Activated CD4-positive, alpha-beta T cell treated with anti-CD3 and anti-CD28 coated beads, Interleukin-2, amount 10 ng/mL, durations not matched to agents 7 days and 5 days (primary cell): ENCODE measurements around the gene ZBTB7C. TPM values are rescaled to one million over a fixed set of nuclear protein-coding genes. Genes with fewer than 3 reads are reported as not detected.

Experiments used
- CTCF ChIA-PET: fragments of 350-600 bp; sonication (Branson Sonifier 250); formaldehyde crosslinking; loops from one replicate; lab custom pipeline; 2021; ENCODE audit warnings: antibody characterized with exemption; lab: Charles Lee
- POLR2A ChIA-PET: fragments of 350-600 bp; sonication (Branson Sonifier 250); formaldehyde crosslinking; loops from one replicate; lab custom pipeline; 2021; ENCODE audit warnings: antibody characterized with exemption; lab: Charles Lee
- DNase-seq: peaks from one replicate; pipeline ENCODE4 v3.0.0-alpha.2; 2020
- H3K27ac Mint-ChIP-seq: one replicate; pipeline ENCODE4 v1.8.0; 2021; ENCODE audit warnings: mild to moderate bottlenecking, moderate library complexity, mixed read lengths
- H3K27me3 Mint-ChIP-seq: one replicate; pipeline ENCODE4 v1.8.0; 2021; ENCODE audit warnings: mixed read lengths
- H3K36me3 Mint-ChIP-seq: one replicate; pipeline ENCODE4 v1.8.0; 2021; ENCODE audit warnings: low read depth, mixed read lengths
- H3K4me1 Mint-ChIP-seq: one replicate; pipeline ENCODE4 v1.8.0; 2021; ENCODE audit warnings: mixed read lengths
- H3K4me3 Mint-ChIP-seq: one replicate; pipeline ENCODE4 v1.8.0; 2021; ENCODE audit warnings: mild to moderate bottlenecking, moderate library complexity, mixed read lengths
- H3K9me3 Mint-ChIP-seq: one replicate; pipeline ENCODE4 v1.8.0; 2021; ENCODE audit warnings: mixed read lengths
- total RNA-seq, 2 experiments: library from RNA; stranded (reverse); gene quantifications; one replicate each; pipeline ENCODE4 v1.2.3, GENCODE V29; 2021

Gene ZBTB7C
- total RNA-seq, 2 experiments from 2014 or later = 0.10 to 0.15 TPM

DNA sequence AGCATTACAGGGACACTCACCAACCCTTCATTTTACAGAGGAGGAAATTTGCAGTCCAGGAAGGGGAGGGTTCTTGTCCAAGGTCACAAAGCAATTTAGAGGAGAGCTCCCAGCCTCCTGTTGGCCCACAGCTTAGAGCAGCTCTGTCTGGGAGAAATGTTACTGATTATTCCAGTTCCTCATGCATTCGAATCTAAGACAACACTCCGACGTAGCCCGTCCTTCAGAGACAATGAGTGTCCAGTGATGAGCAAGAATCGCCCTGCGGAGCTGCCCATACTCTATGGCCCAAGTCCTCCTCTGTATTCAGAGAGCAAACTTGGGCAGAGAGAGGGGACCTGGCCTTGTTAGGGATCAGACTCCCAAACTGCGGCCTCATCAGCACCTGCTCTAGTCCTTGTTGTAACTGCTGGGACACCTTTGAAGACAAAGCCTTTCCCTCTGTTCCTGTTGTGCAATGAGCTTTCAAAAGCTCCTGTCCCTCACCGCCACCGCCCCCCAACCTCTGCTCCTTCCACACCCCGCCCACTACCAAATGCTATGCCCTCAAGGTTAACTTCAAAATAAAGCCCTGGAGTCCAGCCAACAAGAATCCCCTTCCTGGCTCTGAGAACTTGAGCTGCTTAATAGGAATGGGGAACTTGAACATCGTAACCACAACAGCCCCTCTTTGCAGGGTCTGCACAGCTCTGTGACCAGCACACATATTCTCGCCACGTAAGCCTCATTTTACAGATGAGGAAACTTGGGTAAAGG, 243.9 kb downstream of the ZBTB7C start:
- Mint-ChIP-seq H3K4me3 (no peak overlapping the region), H3K36me3 (no peaks in the 10 kb centered on the region), H3K9me3 (no peaks in the 10 kb centered on the region), H3K27ac (no peak overlapping the region), H3K4me1 (peaks cover 9% of the 10 kb centered on the region), H3K27me3 (peaks cover 26% of the 10 kb centered on the region)
- no peak for DNase-seq
- ChIA-PET POLR2A (no interaction called here), CTCF (interaction anchor here (1.3 kb wide), 1 partner anchor 34 kb away, joined by 3 read pairs; no protein-coding TSS in a partner anchor)

GRCh38 chr18:48164701-48165100, 244.5 kb downstream of the ZBTB7C start:
- no peak for DNase-seq
- POLR2A ChIA-PET = no interaction called here
- CTCF ChIA-PET = interaction anchor here (1.3 kb wide), 1 partner anchor 33 kb away, joined by 3 read pairs; no protein-coding TSS in a partner anchor
- H3K27ac Mint-ChIP-seq = no peak overlapping the region
- peaks cover 9% of the 10 kb centered on the region for H3K4me1 Mint-ChIP-seq
- peaks cover 26% of the 10 kb centered on the region for H3K27me3 Mint-ChIP-seq
- no peaks in the 10 kb centered on the region for H3K9me3 Mint-ChIP-seq
- H3K4me3 Mint-ChIP-seq = no peak overlapping the region
- no peaks in the 10 kb centered on the region for H3K36me3 Mint-ChIP-seq

GRCh38 chr18:48164116-48164515, 245.1 kb downstream of the ZBTB7C start:
- Mint-ChIP-seq H3K4me1 (peaks cover 9% of the 10 kb centered on the region), H3K4me3 (no peak overlapping the region), H3K27me3 (peaks cover 23% of the 10 kb centered on the region), H3K9me3 (no peaks in the 10 kb centered on the region), H3K27ac (no peak overlapping the region), H3K36me3 (no peaks in the 10 kb centered on the region)
- POLR2A ChIA-PET = no interaction called here
- DNase-seq = no peak
- CTCF ChIA-PET = interaction anchor here (0.6 to 0.7 kb wide), 2 partner anchors 13 to 112 kb away, joined by 3 to 4 read pairs; no protein-coding TSS in a partner anchor

- Mint-ChIP-seq H3K4me1 (peaks cover 9% of the 10 kb centered on the region), H3K36me3 (no peaks in the 10 kb centered on the region), H3K27me3 (peaks cover 23% of the 10 kb centered on the region), H3K9me3 (no peaks in the 10 kb centered on the region), H3K27ac (no peak overlapping the region), H3K4me3 (no peak overlapping the region)
- CTCF ChIA-PET = interaction anchor here (0.6 to 0.7 kb wide), 2 partner anchors 12 to 112 kb away, joined by 3 to 4 read pairs; no protein-coding TSS in a partner anchor
- DNase-seq = no peak
- POLR2A ChIA-PET = no interaction called here
Observed at GRCh38 chr18:48163738-48164115, 245.5 kb downstream of the ZBTB7C start.

DNA sequence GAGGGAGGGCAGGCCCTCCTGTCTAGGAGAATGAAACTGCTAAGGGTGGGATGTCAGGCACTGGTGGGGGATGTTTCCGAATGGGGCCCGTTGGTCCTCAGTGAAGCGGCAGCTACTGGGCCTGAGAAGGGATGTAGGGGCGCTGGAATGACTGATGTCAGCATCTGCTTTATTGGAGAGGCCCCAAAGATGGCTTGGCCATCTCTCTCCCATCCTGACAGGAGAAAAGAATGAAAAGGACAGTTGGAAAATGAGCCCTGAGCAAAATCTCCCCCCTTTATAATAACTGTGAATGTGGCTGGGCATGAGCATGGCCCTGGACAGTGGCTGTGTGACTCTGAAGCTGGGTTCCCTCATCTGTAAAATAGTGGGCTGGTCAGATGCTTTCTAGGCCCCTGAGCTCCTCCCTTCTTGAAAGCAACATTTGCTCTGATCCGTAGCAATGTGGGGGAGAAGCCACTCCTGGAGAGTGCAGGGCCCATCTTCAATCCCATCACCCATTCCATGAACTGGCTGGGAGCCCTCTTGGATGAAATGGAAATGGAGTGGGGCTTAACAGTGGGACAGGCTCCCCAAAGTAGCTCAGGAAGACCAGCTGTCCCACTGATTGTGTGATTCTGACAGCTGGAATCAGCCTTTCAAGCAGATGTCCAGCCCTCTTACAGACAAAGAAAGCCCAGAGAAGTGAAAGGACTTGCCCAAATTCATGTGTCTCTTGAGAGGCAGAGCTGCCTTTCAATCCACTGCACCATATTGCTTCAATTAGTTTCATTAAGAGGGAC, 246.0 kb downstream of the ZBTB7C start:
- DNase-seq = no peak
- Mint-ChIP-seq H3K4me1 (peaks cover 9% of the 10 kb centered on the region), H3K36me3 (no peaks in the 10 kb centered on the region), H3K27me3 (peaks cover 23% of the 10 kb centered on the region), H3K9me3 (no peaks in the 10 kb centered on the region), H3K4me3 (no peak overlapping the region), H3K27ac (no peak overlapping the region)
- POLR2A ChIA-PET = no interaction called here
- CTCF ChIA-PET = interaction anchor here (0.6 to 0.7 kb wide), 3 partner anchors 9 to 113 kb away, joined by 3 to 4 read pairs (median 3); no protein-coding TSS in a partner anchor

DNA sequence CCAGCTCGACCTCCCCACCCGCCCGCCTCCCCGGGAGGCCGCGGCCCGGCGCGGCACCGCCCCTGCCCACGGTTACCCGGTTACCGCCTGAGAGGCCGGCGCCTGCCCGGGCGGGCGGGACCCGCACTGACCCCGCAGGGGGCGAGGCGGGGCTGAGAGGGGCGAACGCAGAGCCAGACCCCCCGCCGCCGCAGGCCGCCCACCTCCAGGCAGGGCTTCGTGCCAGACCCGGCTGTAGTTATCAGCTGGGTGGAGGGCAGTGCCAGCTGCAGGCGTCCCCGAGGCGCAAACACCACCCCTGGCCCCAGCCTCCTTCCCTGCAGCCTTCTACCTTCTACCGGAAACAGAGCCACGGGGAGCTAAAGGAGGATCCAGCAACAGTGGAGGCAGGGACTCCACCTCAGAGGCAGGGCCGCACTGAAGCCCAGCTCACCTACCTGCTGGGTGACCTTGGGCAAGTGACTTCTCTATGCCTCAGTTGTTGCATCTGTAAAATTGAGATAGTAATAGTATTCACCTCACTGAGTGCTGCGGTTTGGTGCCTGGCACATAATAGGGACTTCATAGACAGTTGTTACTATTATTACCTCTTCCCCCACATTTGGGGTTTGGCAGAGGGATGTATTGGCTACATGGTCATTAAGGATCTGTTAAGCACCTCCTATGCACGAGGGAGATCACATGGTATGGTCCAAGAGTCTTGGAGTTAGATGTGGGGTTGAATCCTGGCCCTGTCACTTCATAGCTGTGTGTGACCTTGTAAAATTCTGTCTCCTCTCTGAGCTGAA, 247.1 kb downstream of the ZBTB7C start:
- Mint-ChIP-seq H3K27ac (no peak overlapping the region), H3K27me3 (peaks cover 29% of the 10 kb centered on the region), H3K4me1 (peaks cover 6% of the 10 kb centered on the region), H3K4me3 (peak overlapping the region; percentile 65), H3K36me3 (no peaks in the 10 kb centered on the region), H3K9me3 (no peaks in the 10 kb centered on the region)
- DNase-seq = peak; percentile 10
- POLR2A ChIA-PET = no interaction called here
- CTCF ChIA-PET = interaction anchor here (0.6 kb wide), 2 partner anchors 8 to 44 kb away, joined by 3 read pairs; no protein-coding TSS in a partner anchor

DNA sequence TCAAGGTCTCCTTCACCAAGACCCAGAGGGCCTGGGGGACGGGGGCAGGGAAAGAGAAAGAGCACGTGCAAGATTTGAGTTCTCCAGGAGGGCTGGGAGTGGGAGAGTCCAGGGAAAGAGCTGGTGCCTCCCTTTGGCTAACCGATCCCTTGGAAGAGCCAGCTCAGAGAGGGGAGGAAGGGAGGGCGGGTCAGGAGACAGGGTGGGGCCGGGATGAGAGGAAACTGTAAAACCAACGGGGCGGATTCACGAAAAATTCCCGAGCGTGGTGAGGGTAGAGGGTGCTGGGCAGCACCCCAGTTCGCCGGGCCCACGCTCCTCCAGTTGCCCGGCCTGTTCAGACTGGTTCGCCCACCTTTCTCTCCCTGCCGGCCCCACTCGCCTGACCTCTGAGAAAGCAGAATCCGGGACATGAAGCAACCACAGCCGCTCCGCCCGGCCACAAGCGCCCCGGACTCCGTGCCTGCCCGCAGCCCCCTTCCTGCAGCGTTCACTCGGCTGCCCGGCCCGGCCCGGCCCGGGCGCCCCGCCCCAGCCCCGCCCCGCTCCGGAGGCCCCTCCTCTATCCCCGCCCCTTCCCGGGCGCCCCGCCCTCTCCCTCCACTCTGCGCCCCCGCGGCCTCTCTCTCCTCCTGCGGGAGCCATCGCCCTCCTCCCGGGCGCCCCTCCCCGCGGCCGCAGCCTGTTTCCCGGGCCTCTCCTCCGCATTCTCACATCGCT, 247.8 kb downstream of the ZBTB7C start:
- DNase-seq = peak; percentile 61
- CTCF ChIA-PET = interaction anchor here (0.6 kb wide), 1 partner anchor 44 kb away, joined by 3 read pairs; no protein-coding TSS in a partner anchor
- no peaks in the 10 kb centered on the region for H3K9me3 Mint-ChIP-seq
- peak overlapping the region; percentile 65 for H3K4me3 Mint-ChIP-seq
- no peak overlapping the region for H3K27ac Mint-ChIP-seq
- POLR2A ChIA-PET = no interaction called here
- H3K27me3 Mint-ChIP-seq = peaks cover 30% of the 10 kb centered on the region
- H3K36me3 Mint-ChIP-seq = no peaks in the 10 kb centered on the region
- peaks cover 2% of the 10 kb centered on the region for H3K4me1 Mint-ChIP-seq

GRCh38 chr18:48160622-48161021, 248.6 kb downstream of the ZBTB7C start:
- Mint-ChIP-seq H3K9me3 (no peaks in the 10 kb centered on the region), H3K4me1 (peaks cover 2% of the 10 kb centered on the region), H3K36me3 (no peaks in the 10 kb centered on the region), H3K4me3 (peak overlapping the region; percentile 26), H3K27ac (no peak overlapping the region), H3K27me3 (peaks cover 31% of the 10 kb centered on the region)
- CTCF ChIA-PET = no interaction called here
- no peak for DNase-seq
- POLR2A ChIA-PET = no interaction called here

DNA sequence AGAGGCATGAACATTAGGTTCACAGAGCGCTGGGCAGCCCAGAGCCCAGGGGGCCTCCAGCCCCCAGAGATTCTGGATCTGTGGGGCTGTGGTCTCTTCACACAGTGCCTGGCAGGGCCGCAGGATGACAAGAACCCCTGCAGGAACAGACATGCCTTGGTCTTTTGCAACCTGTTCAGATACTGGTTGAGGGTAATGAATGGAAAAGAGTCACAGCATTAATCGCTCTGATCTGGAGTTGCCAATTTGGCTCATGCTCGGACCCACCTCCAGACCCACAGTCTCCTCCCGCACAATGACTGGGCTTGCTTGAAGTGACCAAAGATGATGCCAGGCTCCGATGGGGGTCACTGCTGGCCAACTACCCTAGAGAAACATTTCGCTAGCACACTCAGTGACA, 249.4 kb downstream of the ZBTB7C start:
- DNase-seq = no peak
- Mint-ChIP-seq H3K9me3 (no peaks in the 10 kb centered on the region), H3K36me3 (no peaks in the 10 kb centered on the region), H3K4me1 (peaks cover 2% of the 10 kb centered on the region), H3K4me3 (no peak overlapping the region), H3K27me3 (peaks cover 29% of the 10 kb centered on the region), H3K27ac (no peak overlapping the region)
- ChIA-PET POLR2A (no interaction called here), CTCF (no interaction called here)

- no peaks in the 10 kb centered on the region for H3K9me3 Mint-ChIP-seq
- H3K27me3 Mint-ChIP-seq = peaks cover 28% of the 10 kb centered on the region
- no peak for DNase-seq
- ChIA-PET CTCF (no interaction called here), POLR2A (no interaction called here)
- H3K4me3 Mint-ChIP-seq = no peak overlapping the region
- H3K4me1 Mint-ChIP-seq = peaks cover 2% of the 10 kb centered on the region
- no peak overlapping the region for H3K27ac Mint-ChIP-seq
- H3K36me3 Mint-ChIP-seq = no peaks in the 10 kb centered on the region
Observed at GRCh38 chr18:48158721-48159120, 250.5 kb downstream of the ZBTB7C start.

- no peak for DNase-seq
- Mint-ChIP-seq H3K4me3 (no peak overlapping the region), H3K4me1 (peaks cover 2% of the 10 kb centered on the region), H3K9me3 (no peaks in the 10 kb centered on the region), H3K36me3 (no peaks in the 10 kb centered on the region), H3K27ac (no peak overlapping the region), H3K27me3 (peaks cover 20% of the 10 kb centered on the region)
- POLR2A ChIA-PET = no interaction called here
- CTCF ChIA-PET = no interaction called here
Observed at GRCh38 chr18:48157956-48158355, 251.2 kb downstream of the ZBTB7C start.

DNA sequence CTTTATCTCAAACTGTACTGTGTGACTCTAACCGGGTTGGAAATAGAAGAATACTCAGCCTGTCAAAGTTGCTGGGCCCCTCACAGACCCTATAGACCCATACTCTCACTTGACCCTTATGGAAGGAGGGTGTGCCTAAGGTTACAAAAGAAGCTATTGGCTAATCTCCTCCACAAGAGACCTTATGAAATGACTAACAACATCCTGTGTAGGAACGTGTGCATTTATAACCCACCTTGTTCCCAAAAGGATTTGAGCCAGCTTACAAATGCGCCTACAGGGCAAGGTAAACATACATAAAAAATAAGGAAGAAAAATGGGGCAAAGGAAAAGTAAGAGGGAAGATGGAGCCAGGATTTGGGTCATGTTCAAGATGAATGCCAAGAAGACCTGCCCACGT, 253.3 kb downstream of the ZBTB7C start:
- no peak overlapping the region for H3K27ac Mint-ChIP-seq

More for the DNA sequence above, 253.3 kb downstream of the ZBTB7C start:
- ChIA-PET CTCF (interaction anchor here (1.6 kb wide), 1 partner anchor 12 kb away, joined by 5 read pairs; no protein-coding TSS in a partner anchor), POLR2A (no interaction called here)
- peaks cover 15% of the 10 kb centered on the region for H3K27me3 Mint-ChIP-seq
- no peaks in the 10 kb centered on the region for H3K4me1 Mint-ChIP-seq
- no peak overlapping the region for H3K4me3 Mint-ChIP-seq
- no peaks in the 10 kb centered on the region for H3K9me3 Mint-ChIP-seq
- no peak for DNase-seq
- H3K36me3 Mint-ChIP-seq = no peaks in the 10 kb centered on the region
